ENCODE data around the gene PRICKLE4. TPM values are rescaled to one million over a fixed set of nuclear protein-coding genes. Genes with fewer than 3 reads are reported as not detected.
"Not testable (repeated sequence)": the region's sequence is repeated elsewhere in the genome, so short reads cannot be mapped to it uniquely, and the experiment has no call there.

PRICKLE4 gene
- total RNA-seq, 5 donors from 2014 or later (not counting 1 experiment from before 2014, with no cell fraction given), result 0.44 to 0.60 TPM; not detected in 3

DNA sequence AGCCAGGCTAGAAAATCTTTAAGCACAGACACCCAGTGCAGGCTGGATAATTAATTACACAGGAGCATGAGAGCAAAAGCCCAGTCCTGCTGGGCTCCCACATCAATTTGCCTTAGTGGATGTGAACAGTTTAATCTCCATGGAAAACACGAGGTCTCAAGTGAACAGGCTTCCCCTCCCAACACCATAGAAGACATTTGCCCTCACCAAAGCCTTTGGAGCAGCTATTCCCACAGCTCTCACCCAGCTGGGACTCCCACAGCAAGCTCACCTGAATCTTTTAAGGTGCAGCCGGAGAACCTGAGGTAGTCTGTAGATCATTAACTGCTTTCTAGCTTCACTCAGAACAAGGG is 19.0 kb downstream of the PRICKLE4 start:
- Histone ChIP-seq H3K4me3 (ENCODE audit: control insufficient read depth in 1 of 2, extremely low read depth in 1 of 2, low read length in 1 of 2) (no peak overlapping the region), H3K27ac (ENCODE audit: low read length) (no peak overlapping the region), H3K36me3 (ENCODE audit: control insufficient read depth in 2 of 2, extremely low read depth in 1 of 2, insufficient read depth in 1 of 2, low read length in 1 of 2) (peaks cover 4 to 16% of the 10 kb centered on the region in 2 donors), H3K27me3 (replicated peaks in 1 of 2; ENCODE audit: control insufficient read depth in 2 of 2, extremely low read depth in 1 of 2, insufficient read depth in 2 of 2, low read length in 1 of 2) (no peaks in the 10 kb centered on the region), H3K4me1 (ENCODE audit: control insufficient read depth in 1 of 2, extremely low read depth in 1 of 2, insufficient read depth in 2 of 2, low read length in 2 of 2) (no peaks in the 10 kb centered on the region), H3K9me3 (no peaks in the 10 kb centered on the region)
- H3K27me3 Mint-ChIP-seq, result no peaks in the 10 kb centered on the region
- CTCF ChIA-PET, result no interaction called here
- DNase-seq (no peak), ATAC-seq (replicated peaks in 1 of 4) (no peak)
- no peak overlapping the region for H3K4me3 Mint-ChIP-seq
- H3K4me1 Mint-ChIP-seq, result no peaks in the 10 kb centered on the region
- H3K9me3 Mint-ChIP-seq, result no peaks in the 10 kb centered on the region
- POLR2A ChIA-PET, result interaction anchor here in 1 of 2 donors (0.5 kb wide), 1 partner anchor 190 kb away, joined by 3 read pairs; no protein-coding TSS in a partner anchor
- WGBS (ENCODE audit: insufficient coverage), result no CpG with 5 or more reads among the region's 2 CpGs
- H3K36me3 Mint-ChIP-seq, result peaks cover 6% of the 10 kb centered on the region
- no peak overlapping the region for H3K27ac Mint-ChIP-seq

GRCh38 chr6:41801380-41801779 is 20.8 kb downstream of the PRICKLE4 start:
- H3K36me3 ChIP-seq (ENCODE audit: control insufficient read depth in 2 of 2, extremely low read depth in 1 of 2, insufficient read depth in 1 of 2, low read length in 1 of 2), result peaks cover 4 to 11% of the 10 kb centered on the region in 2 donors
- Mint-ChIP-seq H3K4me1 (no peaks in the 10 kb centered on the region), H3K9me3 (no peaks in the 10 kb centered on the region), H3K27me3 (no peaks in the 10 kb centered on the region), H3K27ac (no peak overlapping the region), H3K4me3 (no peak overlapping the region), H3K36me3 (peaks cover 6% of the 10 kb centered on the region)
- WGBS (ENCODE audit: insufficient coverage), result no CpG with 5 or more reads among the region's 2 CpGs
- DNase-seq, result no peak
- no peak overlapping the region for H3K4me3 ChIP-seq (ENCODE audit: control insufficient read depth in 1 of 2, extremely low read depth in 1 of 2, low read length in 1 of 2)
- no peaks in the 10 kb centered on the region for H3K27me3 ChIP-seq (replicated peaks in 1 of 2; ENCODE audit: control insufficient read depth in 2 of 2, extremely low read depth in 1 of 2, insufficient read depth in 2 of 2, low read length in 1 of 2)
- no peak for ATAC-seq (replicated peaks in 1 of 4)
- ChIA-PET CTCF (interaction anchor here in 1 of 2 donors (0.5 kb wide), 1 partner anchor 429 kb away, joined by 3 read pairs; no protein-coding TSS in a partner anchor), POLR2A (interaction anchor here in 1 of 2 donors (0.5 to 0.6 kb wide), 3 partner anchors 124 to 652 kb away, joined by 3 to 5 read pairs (median 3); no protein-coding TSS in a partner anchor)
- no peaks in the 10 kb centered on the region for H3K9me3 ChIP-seq
- no peak overlapping the region for H3K27ac ChIP-seq (ENCODE audit: low read length)
- H3K4me1 ChIP-seq (ENCODE audit: control insufficient read depth in 1 of 2, extremely low read depth in 1 of 2, insufficient read depth in 2 of 2, low read length in 2 of 2), result no peaks in the 10 kb centered on the region

GRCh38 chr6:41805830-41806774 is 25.5 kb downstream of the PRICKLE4 start:
- no peaks in the 10 kb centered on the region for H3K27me3 Mint-ChIP-seq
- Histone ChIP-seq H3K27me3 (replicated peaks in 1 of 2; ENCODE audit: control insufficient read depth in 2 of 2, extremely low read depth in 1 of 2, insufficient read depth in 2 of 2, low read length in 1 of 2) (no peaks in the 10 kb centered on the region), H3K36me3 (ENCODE audit: control insufficient read depth in 2 of 2, extremely low read depth in 1 of 2, insufficient read depth in 1 of 2, low read length in 1 of 2) (peaks cover 0 to 8% of the 10 kb centered on the region in 2 donors), H3K27ac (ENCODE audit: low read length) (no peak overlapping the region), H3K4me3 (ENCODE audit: control insufficient read depth in 1 of 2, extremely low read depth in 1 of 2, low read length in 1 of 2) (no peak overlapping the region), H3K9me3 (no peaks in the 10 kb centered on the region), H3K4me1 (ENCODE audit: control insufficient read depth in 1 of 2, extremely low read depth in 1 of 2, insufficient read depth in 2 of 2, low read length in 2 of 2) (no peaks in the 10 kb centered on the region)
- DNase-seq (no peak), ATAC-seq (replicated peaks in 1 of 4) (no peak)
- H3K27ac Mint-ChIP-seq, result no peak overlapping the region
- 97% methylated on average over 74 of the region's 74 CpGs for WGBS (ENCODE audit: insufficient coverage)
- H3K4me1 Mint-ChIP-seq, result no peaks in the 10 kb centered on the region
- no peak overlapping the region for H3K4me3 Mint-ChIP-seq
- ChIA-PET POLR2A (no interaction called here), CTCF (no interaction called here)
- no peaks in the 10 kb centered on the region for H3K36me3 Mint-ChIP-seq
- H3K9me3 Mint-ChIP-seq, result no peaks in the 10 kb centered on the region

- peaks cover 0 to 6% of the 10 kb centered on the region in 2 experiments for H3K4me1 ChIP-seq (ENCODE audit: control insufficient read depth in 1 of 2, extremely low read depth in 1 of 2, insufficient read depth in 2 of 2, low read length in 2 of 2)
- ChIA-PET POLR2A (no interaction called here), CTCF (no interaction called here)
- ATAC-seq (replicated peaks in 1 of 4) (no peak), DNase-seq (no peak)
- H3K27ac ChIP-seq (ENCODE audit: low read length), result no peak overlapping the region
- H3K4me3 ChIP-seq (ENCODE audit: control insufficient read depth in 1 of 2, extremely low read depth in 1 of 2, low read length in 1 of 2), result no peak overlapping the region
- Mint-ChIP-seq H3K36me3 (no peaks in the 10 kb centered on the region), H3K4me1 (peaks cover 0 to 2% (median 0%) of the 10 kb centered on the region in 3 donors), H3K27me3 (no peaks in the 10 kb centered on the region), H3K27ac (no peak overlapping the region), H3K4me3 (no peak overlapping the region), H3K9me3 (no peaks in the 10 kb centered on the region)
- no peaks in the 10 kb centered on the region for H3K27me3 ChIP-seq (replicated peaks in 1 of 2; ENCODE audit: control insufficient read depth in 2 of 2, extremely low read depth in 1 of 2, insufficient read depth in 2 of 2, low read length in 1 of 2)
- H3K9me3 ChIP-seq, result no peaks in the 10 kb centered on the region
- H3K36me3 ChIP-seq (ENCODE audit: control insufficient read depth in 2 of 2, extremely low read depth in 1 of 2, insufficient read depth in 1 of 2, low read length in 1 of 2), result no peaks in the 10 kb centered on the region
- WGBS (ENCODE audit: insufficient coverage), result 100% methylated on average over 1 of the region's 3 CpGs
Observed at GRCh38 chr6:41811095-41811494, 30.5 kb downstream of the PRICKLE4 start.

DNA sequence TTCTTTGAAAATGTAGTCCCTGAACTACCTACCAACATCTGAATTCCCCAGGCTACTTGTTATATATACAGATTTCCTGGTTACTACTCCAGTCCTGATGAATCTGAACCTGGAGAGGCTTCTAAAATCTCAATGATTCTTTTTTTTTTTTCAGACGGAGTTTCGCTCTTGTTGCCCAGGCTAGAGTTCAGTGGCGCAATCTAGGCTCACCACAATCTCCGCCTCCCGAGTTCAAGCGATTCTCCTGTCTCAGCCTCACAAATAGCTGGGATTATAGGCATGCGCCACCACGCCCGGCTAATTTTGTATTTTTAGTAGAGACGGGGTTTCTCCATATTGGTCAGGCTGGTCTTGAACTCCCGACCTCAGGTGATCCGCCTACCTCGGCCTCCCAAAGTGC is 31.4 kb downstream of the PRICKLE4 start:
- DNase-seq; H3K27ac Mint-ChIP-seq; H3K27me3 Mint-ChIP-seq; ATAC-seq (replicated peaks in 1 of 4); H3K27me3 ChIP-seq (replicated peaks in 1 of 2; ENCODE audit: control insufficient read depth in 2 of 2, extremely low read depth in 1 of 2, insufficient read depth in 2 of 2, low read length in 1 of 2); POLR2A ChIA-PET; H3K36me3 ChIP-seq (ENCODE audit: control insufficient read depth in 2 of 2, extremely low read depth in 1 of 2, insufficient read depth in 1 of 2, low read length in 1 of 2); H3K4me3 ChIP-seq (ENCODE audit: control insufficient read depth in 1 of 2, extremely low read depth in 1 of 2, low read length in 1 of 2); H3K36me3 Mint-ChIP-seq; H3K4me1 ChIP-seq (ENCODE audit: control insufficient read depth in 1 of 2, extremely low read depth in 1 of 2, insufficient read depth in 2 of 2, low read length in 2 of 2); H3K9me3 Mint-ChIP-seq; H3K4me3 Mint-ChIP-seq; H3K27ac ChIP-seq (ENCODE audit: low read length); H3K4me1 Mint-ChIP-seq; H3K9me3 ChIP-seq: not testable (repeated sequence)
- CTCF ChIA-PET, result interaction anchor here in 1 of 2 donors (0.7 kb wide), 1 partner anchor 890 kb away, joined by 6 read pairs; no protein-coding TSS in a partner anchor
- WGBS (ENCODE audit: insufficient coverage), result 100% methylated on average over 8 of the region's 13 CpGs

GRCh38 chr6:41813469-41813868 is 32.9 kb downstream of the PRICKLE4 start:
- ChIA-PET POLR2A (no interaction called here), CTCF (interaction anchor here in 1 of 2 donors (0.8 kb wide), 1 partner anchor 9 kb away, joined by 3 read pairs; no protein-coding TSS in a partner anchor)
- Histone ChIP-seq H3K4me1 (ENCODE audit: control insufficient read depth in 1 of 2, extremely low read depth in 1 of 2, insufficient read depth in 2 of 2, low read length in 2 of 2) (peaks cover 0 to 6% of the 10 kb centered on the region in 2 experiments), H3K27ac (ENCODE audit: low read length) (no peak overlapping the region), H3K4me3 (ENCODE audit: control insufficient read depth in 1 of 2, extremely low read depth in 1 of 2, low read length in 1 of 2) (no peak overlapping the region), H3K27me3 (replicated peaks in 1 of 2; ENCODE audit: control insufficient read depth in 2 of 2, extremely low read depth in 1 of 2, insufficient read depth in 2 of 2, low read length in 1 of 2) (no peaks in the 10 kb centered on the region), H3K9me3 (no peaks in the 10 kb centered on the region), H3K36me3 (ENCODE audit: control insufficient read depth in 2 of 2, extremely low read depth in 1 of 2, insufficient read depth in 1 of 2, low read length in 1 of 2) (no peaks in the 10 kb centered on the region)
- peaks cover 0 to 4% (median 0%) of the 10 kb centered on the region in 3 donors for H3K4me1 Mint-ChIP-seq
- no peaks in the 10 kb centered on the region for H3K27me3 Mint-ChIP-seq
- no peaks in the 10 kb centered on the region for H3K9me3 Mint-ChIP-seq
- H3K27ac Mint-ChIP-seq, result no peak overlapping the region
- no peaks in the 10 kb centered on the region for H3K36me3 Mint-ChIP-seq
- DNase-seq (no peak), ATAC-seq (replicated peaks in 1 of 4) (no peak)
- 86% methylated on average over 1 of the region's 2 CpGs for WGBS (ENCODE audit: insufficient coverage)
- H3K4me3 Mint-ChIP-seq, result no peak overlapping the region
